A673 (cell line): ENCODE data around the gene FAM13C. TPM values are rescaled to one million over a fixed set of nuclear protein-coding genes. Genes with fewer than 3 reads are reported as not detected.

Experiments used
- BruUV-seq: library from RNA; stranded (reverse); fragments of 400-500 nt; replicated peaks from 2 replicates; lab custom pipeline; 2021; lab: Mats Ljungman, UMichigan
- CTCF ChIA-PET: fragments of 300-600 bp; sonication (Branson Sonifier 250); formaldehyde crosslinking; loops from one replicate; lab custom pipeline; 2022; ENCODE audit warnings: antibody characterized with exemption; lab: Charles Lee
- POLR2A ChIA-PET: fragments of 300-600 bp; sonication (Branson Sonifier 250); formaldehyde crosslinking; loops from one replicate; lab custom pipeline; 2022; ENCODE audit warnings: antibody characterized with exemption; ENCODE audit not compliant: low non-redundant PET; lab: Charles Lee
- DNase-seq: peaks from one replicate; pipeline ENCODE4 v3.0.0-alpha.2; 2015; ENCODE audit warnings: low spot score
- H3K27ac ChIP-seq: fragments of 200-600 bp; sonication (generic); 2 replicates; pipeline ENCODE4 v1.5.1; 2016; ENCODE audit warnings: mixed run types, low read depth, mild to moderate bottlenecking, mixed read lengths, antibody characterized with exemption, low read length; ENCODE audit not compliant: poor library complexity, severe bottlenecking
- H3K27me3 ChIP-seq: fragments of 200-600 bp; sonication (generic); replicated peaks from 2 replicates; pipeline ENCODE4 v1.6.1; 2017; ENCODE audit warnings: mixed run types, low read depth, mild to moderate bottlenecking, mixed read lengths, antibody characterized with exemption, low read length; ENCODE audit not compliant: insufficient read depth, poor library complexity
- H3K36me3 ChIP-seq: fragments of 200-600 bp; sonication (generic); 2 replicates; pipeline ENCODE4 v1.6.1; 2016; ENCODE audit warnings: mixed run types, mild to moderate bottlenecking, mixed read lengths, antibody characterized with exemption, low read length; ENCODE audit not compliant: insufficient read depth, poor library complexity, severe bottlenecking
- H3K4me1 ChIP-seq: fragments of 200-600 bp; sonication (generic); 2 replicates; pipeline ENCODE4 v1.6.1; 2017; ENCODE audit warnings: mixed run types, mild to moderate bottlenecking, mixed read lengths, antibody characterized with exemption, low read length; ENCODE audit not compliant: insufficient read depth, poor library complexity, severe bottlenecking
- H3K4me3 ChIP-seq: fragments of 200-600 bp; sonication (generic); 2 replicates; pipeline ENCODE4 v1.5.1; 2016; ENCODE audit warnings: low read depth, mixed run types, mild to moderate bottlenecking, mixed read lengths, low read length; ENCODE audit not compliant: poor library complexity, severe bottlenecking
- H3K9me3 ChIP-seq: fragments of 200-600 bp; sonication (generic); 2 replicates; pipeline ENCODE4 v1.6.1; 2016; ENCODE audit warnings: mixed run types, low read depth, mild to moderate bottlenecking, mixed read lengths, antibody characterized with exemption, low read length; ENCODE audit not compliant: poor library complexity, severe bottlenecking
- CTCF ChIP-seq: fragments of 300-800, 200-600 bp; sonication (generic); conservative IDR thresholded peaks from 2 replicates; pipeline ENCODE4 v1.5.1; 2017; ENCODE audit warnings: low read depth, mild to moderate bottlenecking, antibody characterized with exemption, low read length, moderate library complexity, mixed read lengths
- EZH2 ChIP-seq: fragments of 200-600 bp; sonication (generic); IDR thresholded peaks from 2 replicates; pipeline ENCODE4 v1.6.1; 2017; ENCODE audit warnings: borderline replicate concordance, low read depth, mild to moderate bottlenecking, mixed read lengths, antibody characterized with exemption, low read length; ENCODE audit not compliant: poor library complexity, severe bottlenecking
- intact Hi-C: fragments of 100-400 bp; cut with micrococcal nuclease; formaldehyde crosslinking; loops from one replicate; pipeline ENCODE4 v1.10.0; 2022; ENCODE audit not compliant: unreplicated experiment
- total RNA-seq: library from RNA; stranded (reverse); gene quantifications from 2 replicates; pipeline ENCODE4 v1.2.3, GENCODE V29; 2021

FAM13C gene
- total RNA-seq, 1 experiment from 2014 or later: 21.2 TPM

GRCh38 chr10:59342723-59343122, 19.6 kb downstream of the FAM13C start:
- no peak overlapping the region for H3K4me3 ChIP-seq
- H3K27me3 ChIP-seq: no peaks in the 10 kb centered on the region
- H3K36me3 ChIP-seq: no peaks in the 10 kb centered on the region
- DNase-seq: no peak
- H3K27ac ChIP-seq: no peak overlapping the region
- H3K4me1 ChIP-seq: no peaks in the 10 kb centered on the region
- intact Hi-C loops: no loop called here
- ChIA-PET POLR2A (no interaction called here), CTCF (no interaction called here)
- BruUV-seq: no TSS peak
- H3K9me3 ChIP-seq: no peaks in the 10 kb centered on the region
- no peak for TF ChIP-seq EZH2
- TF ChIP-seq CTCF: no peak

- H3K27ac ChIP-seq: no peak overlapping the region
- DNase-seq: no peak
- ChIA-PET CTCF (no interaction called here), POLR2A (no interaction called here)
- H3K36me3 ChIP-seq: no peaks in the 10 kb centered on the region
- peaks cover 5% of the 10 kb centered on the region for H3K4me1 ChIP-seq
- no TSS peak for BruUV-seq
- no peak overlapping the region for H3K4me3 ChIP-seq
- TF ChIP-seq CTCF: no peak
- no peak for TF ChIP-seq EZH2
- no peaks in the 10 kb centered on the region for H3K9me3 ChIP-seq
- no peaks in the 10 kb centered on the region for H3K27me3 ChIP-seq
- intact Hi-C loops: no loop called here
Measured at GRCh38 chr10:59342000-59342399, 20.3 kb downstream of the FAM13C start.

- Histone ChIP-seq H3K4me1 (peaks cover 10% of the 10 kb centered on the region), H3K27me3 (no peaks in the 10 kb centered on the region), H3K4me3 (no peak overlapping the region), H3K36me3 (no peaks in the 10 kb centered on the region), H3K27ac (no peak overlapping the region), H3K9me3 (no peaks in the 10 kb centered on the region)
- DNase-seq: no peak
- BruUV-seq: no TSS peak
- intact Hi-C loops: no loop called here
- CTCF ChIA-PET: no interaction called here
- POLR2A ChIA-PET: no interaction called here
- TF ChIP-seq CTCF: no peak
- no peak for TF ChIP-seq EZH2
Measured at GRCh38 chr10:59340285-59340684, 22.1 kb downstream of the FAM13C start.
